ENCODE results near the gene LPIN3.

Gene LPIN3

GRCh38 chr20:41347523-41348429, 7.2 kb downstream of the LPIN3 start:
- TF ChIP-seq MAX (IDR thresholded peaks at IDR 0.05; ENCODE audit: low read depth, low read length) (no peak), MYC (IDR thresholded peaks at IDR 0.05; ENCODE audit: low read depth, low read length) (no peak), CTCF (IDR thresholded peaks at IDR 0.05; ENCODE audit: low read depth, low read length) (no peak), POLR2A (IDR thresholded peaks at IDR 0.05; ENCODE audit: extremely low read depth, insufficient read length) (no peak)
- H3K4me3 ChIP-seq (ENCODE audit: low read depth, low read length), result no peak overlapping the region
- no peak for DNase-seq (ENCODE audit: low read depth)

GRCh38 chr20:41348430-41349172, 8.0 kb downstream of the LPIN3 start:
- H3K4me3 ChIP-seq (ENCODE audit: low read depth, low read length), result no peak overlapping the region
- no peak for DNase-seq (ENCODE audit: low read depth)
- TF ChIP-seq POLR2A (IDR thresholded peaks at IDR 0.05; ENCODE audit: extremely low read depth, insufficient read length), result no peak
- no peak for TF ChIP-seq CTCF (IDR thresholded peaks at IDR 0.05; ENCODE audit: low read depth, low read length)
- no peak for TF ChIP-seq MYC (IDR thresholded peaks at IDR 0.05; ENCODE audit: low read depth, low read length)
- TF ChIP-seq MAX (IDR thresholded peaks at IDR 0.05; ENCODE audit: low read depth, low read length), result no peak

GRCh38 chr20:41349266-41349665, 8.6 kb downstream of the LPIN3 start:
- H3K4me3 ChIP-seq (ENCODE audit: low read depth, low read length), result no peak overlapping the region
- no peak for DNase-seq (ENCODE audit: low read depth)
- TF ChIP-seq POLR2A (IDR thresholded peaks at IDR 0.05; ENCODE audit: extremely low read depth, insufficient read length), result no peak
- TF ChIP-seq MYC (IDR thresholded peaks at IDR 0.05; ENCODE audit: low read depth, low read length), result no peak
- TF ChIP-seq MAX (IDR thresholded peaks at IDR 0.05; ENCODE audit: low read depth, low read length), result no peak
- TF ChIP-seq CTCF (IDR thresholded peaks at IDR 0.05; ENCODE audit: low read depth, low read length), result no peak

- TF ChIP-seq MAX (IDR thresholded peaks at IDR 0.05; ENCODE audit: low read depth, low read length) (no peak), CTCF (IDR thresholded peaks at IDR 0.05; ENCODE audit: low read depth, low read length) (no peak), POLR2A (IDR thresholded peaks at IDR 0.05; ENCODE audit: extremely low read depth, insufficient read length) (no peak), MYC (IDR thresholded peaks at IDR 0.05; ENCODE audit: low read depth, low read length) (no peak)
- no peak for DNase-seq (ENCODE audit: low read depth)
- H3K4me3 ChIP-seq (ENCODE audit: low read depth, low read length), result no peak overlapping the region
Observed at GRCh38 chr20:41349943-41350342, 9.3 kb downstream of the LPIN3 start.

- no peak for DNase-seq (ENCODE audit: low read depth)
- no peak overlapping the region for H3K4me3 ChIP-seq (ENCODE audit: low read depth, low read length)
- TF ChIP-seq MYC (IDR thresholded peaks at IDR 0.05; ENCODE audit: low read depth, low read length) (no peak), MAX (IDR thresholded peaks at IDR 0.05; ENCODE audit: low read depth, low read length) (no peak), CTCF (IDR thresholded peaks at IDR 0.05; ENCODE audit: low read depth, low read length) (no peak), POLR2A (IDR thresholded peaks at IDR 0.05; ENCODE audit: extremely low read depth, insufficient read length) (no peak)
Observed at GRCh38 chr20:41350408-41350962, 9.9 kb downstream of the LPIN3 start.

Data from NB4 (cell line).